ENCODE measurements around the gene DDRGK1.

Gene DDRGK1

GRCh38 chr20:3168079-3168828 is 36.2 kb downstream of the DDRGK1 start:
- WGBS, 2 experiments (ENCODE audit: insufficient coverage in 2 of 2): 21 to 23% methylated on average over 23 to 26 of the region's 39 CpGs
- H3K4me1 ChIP-seq (ENCODE audit: control insufficient read depth, insufficient read depth, low read length, poor library complexity, severe bottlenecking): peaks cover 9% of the 10 kb centered on the region
- no peak overlapping the region for H3K27ac ChIP-seq (ENCODE audit: low read depth, low read length, severe bottlenecking)
- H3K36me3 ChIP-seq (ENCODE audit: control insufficient read depth, insufficient read depth, low read length): no peaks in the 10 kb centered on the region
- no peaks in the 10 kb centered on the region for H3K9me3 ChIP-seq (ENCODE audit: control insufficient read depth, low read length)
- no peak overlapping the region for H3K4me3 ChIP-seq (ENCODE audit: extremely low read depth, insufficient read depth, low read length, poor library complexity, severe bottlenecking)

GRCh38 chr20:3167738-3168078 is 36.8 kb downstream of the DDRGK1 start:
- Histone ChIP-seq H3K4me1 (ENCODE audit: control insufficient read depth, insufficient read depth, low read length, poor library complexity, severe bottlenecking) (peaks cover 9% of the 10 kb centered on the region), H3K36me3 (ENCODE audit: control insufficient read depth, insufficient read depth, low read length) (no peaks in the 10 kb centered on the region), H3K9me3 (ENCODE audit: control insufficient read depth, low read length) (no peaks in the 10 kb centered on the region), H3K4me3 (ENCODE audit: extremely low read depth, insufficient read depth, low read length, poor library complexity, severe bottlenecking) (no peak overlapping the region), H3K27ac (ENCODE audit: low read depth, low read length, severe bottlenecking) (no peak overlapping the region)
- WGBS, 2 experiments (ENCODE audit: insufficient coverage in 2 of 2): 67 to 81% methylated on average over 15 to 23 of the region's 25 CpGs

GRCh38 chr20:3166913-3167342 is 37.6 kb downstream of the DDRGK1 start:
- no peaks in the 10 kb centered on the region for H3K36me3 ChIP-seq (ENCODE audit: control insufficient read depth, insufficient read depth, low read length)
- WGBS, 2 experiments (ENCODE audit: insufficient coverage in 2 of 2): 95 to 98% methylated on average over 11 to 12 of the region's 16 CpGs

GRCh38 chr20:3166338-3166912 is 38.1 kb downstream of the DDRGK1 start:
- H3K27ac ChIP-seq (ENCODE audit: low read depth, low read length, severe bottlenecking): no peak overlapping the region
- no peak overlapping the region for H3K4me3 ChIP-seq (ENCODE audit: extremely low read depth, insufficient read depth, low read length, poor library complexity, severe bottlenecking)
- no peaks in the 10 kb centered on the region for H3K9me3 ChIP-seq (ENCODE audit: control insufficient read depth, low read length)
- H3K4me1 ChIP-seq (ENCODE audit: control insufficient read depth, insufficient read depth, low read length, poor library complexity, severe bottlenecking): peaks cover 6% of the 10 kb centered on the region
- H3K36me3 ChIP-seq (ENCODE audit: control insufficient read depth, insufficient read depth, low read length): no peaks in the 10 kb centered on the region
- WGBS, 2 experiments (ENCODE audit: insufficient coverage in 2 of 2): 95 to 96% methylated on average over 12 to 13 of the region's 13 CpGs

More at GRCh38 chr20:3166913-3167342, 37.6 kb downstream of the DDRGK1 start:
- H3K4me1 ChIP-seq (ENCODE audit: control insufficient read depth, insufficient read depth, low read length, poor library complexity, severe bottlenecking): peaks cover 8% of the 10 kb centered on the region
- H3K4me3 ChIP-seq (ENCODE audit: extremely low read depth, insufficient read depth, low read length, poor library complexity, severe bottlenecking): no peak overlapping the region
- no peak overlapping the region for H3K27ac ChIP-seq (ENCODE audit: low read depth, low read length, severe bottlenecking)
- H3K9me3 ChIP-seq (ENCODE audit: control insufficient read depth, low read length): no peaks in the 10 kb centered on the region

- Histone ChIP-seq H3K9me3 (ENCODE audit: control insufficient read depth, low read length) (no peaks in the 10 kb centered on the region), H3K27ac (ENCODE audit: low read depth, low read length, severe bottlenecking) (no peak overlapping the region), H3K4me1 (ENCODE audit: control insufficient read depth, insufficient read depth, low read length, poor library complexity, severe bottlenecking) (peaks cover 6% of the 10 kb centered on the region), H3K4me3 (ENCODE audit: extremely low read depth, insufficient read depth, low read length, poor library complexity, severe bottlenecking) (no peak overlapping the region), H3K36me3 (ENCODE audit: control insufficient read depth, insufficient read depth, low read length) (no peaks in the 10 kb centered on the region)
- WGBS, 2 experiments (ENCODE audit: insufficient coverage in 2 of 2): 95 to 98% methylated on average over 38 to 40 of the region's 45 CpGs
These were observed 38.8 kb downstream of the DDRGK1 start for GRCh38 chr20:3165473-3166337.

GRCh38 chr20:3164763-3165410 is 39.6 kb downstream of the DDRGK1 start:
- peaks cover 6% of the 10 kb centered on the region for H3K4me1 ChIP-seq (ENCODE audit: control insufficient read depth, insufficient read depth, low read length, poor library complexity, severe bottlenecking)
- 95% methylated on average over 36 to 38 of the region's 41 CpGs for WGBS, 2 experiments (ENCODE audit: insufficient coverage in 2 of 2)
- no peaks in the 10 kb centered on the region for H3K9me3 ChIP-seq (ENCODE audit: control insufficient read depth, low read length)
- H3K36me3 ChIP-seq (ENCODE audit: control insufficient read depth, insufficient read depth, low read length): no peaks in the 10 kb centered on the region
- H3K27ac ChIP-seq (ENCODE audit: low read depth, low read length, severe bottlenecking): no peak overlapping the region
- no peak overlapping the region for H3K4me3 ChIP-seq (ENCODE audit: extremely low read depth, insufficient read depth, low read length, poor library complexity, severe bottlenecking)

- Histone ChIP-seq H3K36me3 (ENCODE audit: control insufficient read depth, insufficient read depth, low read length) (no peaks in the 10 kb centered on the region), H3K4me3 (ENCODE audit: extremely low read depth, insufficient read depth, low read length, poor library complexity, severe bottlenecking) (no peak overlapping the region), H3K4me1 (ENCODE audit: control insufficient read depth, insufficient read depth, low read length, poor library complexity, severe bottlenecking) (peaks cover 6% of the 10 kb centered on the region), H3K9me3 (ENCODE audit: control insufficient read depth, low read length) (no peaks in the 10 kb centered on the region), H3K27ac (ENCODE audit: low read depth, low read length, severe bottlenecking) (no peak overlapping the region)
- WGBS, 2 experiments (ENCODE audit: insufficient coverage in 2 of 2): 96 to 98% methylated on average over 25 to 30 of the region's 32 CpGs
These were observed 40.3 kb downstream of the DDRGK1 start for GRCh38 chr20:3164043-3164762.

GRCh38 chr20:3163099-3164042 is 41.1 kb downstream of the DDRGK1 start:
- no peak overlapping the region for H3K4me3 ChIP-seq (ENCODE audit: extremely low read depth, insufficient read depth, low read length, poor library complexity, severe bottlenecking)
- H3K36me3 ChIP-seq (ENCODE audit: control insufficient read depth, insufficient read depth, low read length): no peaks in the 10 kb centered on the region
- H3K9me3 ChIP-seq (ENCODE audit: control insufficient read depth, low read length): no peaks in the 10 kb centered on the region
- H3K27ac ChIP-seq (ENCODE audit: low read depth, low read length, severe bottlenecking): no peak overlapping the region
- H3K4me1 ChIP-seq (ENCODE audit: control insufficient read depth, insufficient read depth, low read length, poor library complexity, severe bottlenecking): peaks cover 3% of the 10 kb centered on the region
- 91 to 93% methylated on average over 6 to 7 of the region's 14 CpGs for WGBS, 2 experiments (ENCODE audit: insufficient coverage in 2 of 2)

- Histone ChIP-seq H3K4me1 (ENCODE audit: control insufficient read depth, insufficient read depth, low read length, poor library complexity, severe bottlenecking) (no peaks in the 10 kb centered on the region), H3K4me3 (ENCODE audit: extremely low read depth, insufficient read depth, low read length, poor library complexity, severe bottlenecking) (no peak overlapping the region), H3K36me3 (ENCODE audit: control insufficient read depth, insufficient read depth, low read length) (no peaks in the 10 kb centered on the region), H3K27ac (ENCODE audit: low read depth, low read length, severe bottlenecking) (no peak overlapping the region), H3K9me3 (ENCODE audit: control insufficient read depth, low read length) (no peaks in the 10 kb centered on the region)
- WGBS, 2 experiments (ENCODE audit: insufficient coverage in 2 of 2): 86 to 88% methylated on average over 9 to 10 of the region's 11 CpGs
These were observed 42.3 kb downstream of the DDRGK1 start for GRCh38 chr20:3162080-3162611.

Data from mesodermal cell (in vitro differentiated cells).